Endothelial cell of umbilical vein (primary cell): ENCODE measurements around the gene TRAPPC10. TPM values are rescaled to one million over a fixed set of nuclear protein-coding genes. Genes with fewer than 3 reads are reported as not detected.

Source experiments
- BruUV-seq: library from RNA; stranded (reverse); fragments of 400-500 nt; replicated peaks from 2 replicates; lab custom pipeline; 2021; lab: Mats Ljungman, UMichigan
- CTCF ChIA-PET: fragments of 300-600, 350-600 bp; sonication (Branson Sonifier 250); formaldehyde crosslinking; loops from one replicate; lab custom pipeline; 2021; ENCODE audit warnings: antibody characterized with exemption, inconsistent platforms; lab: Charles Lee
- POLR2A ChIA-PET: fragments of 300-600, 350-600 bp; sonication (Branson Sonifier 250); formaldehyde crosslinking; loops from one replicate; lab custom pipeline; 2021; ENCODE audit warnings: antibody characterized with exemption, inconsistent platforms; lab: Charles Lee
- DNase-seq: peaks from one replicate; pipeline ENCODE4 v3.0.0-alpha.2; 2011; ENCODE audit warnings: low read depth, low spot score
- FAIRE-seq: peaks from 2 replicates; lab custom pipeline; 2011; peaks lifted over from hg19 to GRCh38; lab: Jason Lieb, UNC
- H2AFZ ChIP-seq: 2 replicates; pipeline ENCODE4 v1.6.0; 2012; ENCODE audit warnings: low read depth, low read length, control low read depth, inconsistent platforms
- H3K27ac ChIP-seq: 2 replicates; pipeline ENCODE4 v1.5.1; 2011; ENCODE audit warnings: low read depth, mild to moderate bottlenecking, control low read depth, low read length, moderate library complexity; ENCODE audit not compliant: insufficient read depth
- H3K27me3 ChIP-seq, 2 experiments: 2 replicates each; pipeline versions ENCODE4 v1.6.0 to v1.6.1; 2011; ENCODE audit warnings: low read length in 2 of 2, mixed read lengths in 1 of 2; ENCODE audit not compliant: control insufficient read depth in 2 of 2, insufficient read depth in 2 of 2
- H3K36me3 ChIP-seq, 2 experiments: 2 replicates in 1 of 2; 3 replicates in 1 of 2; pipeline ENCODE4 v1.5.1; 2011; ENCODE audit warnings: low read length in 2 of 2, mild to moderate bottlenecking in 1 of 2, moderate library complexity in 1 of 2; ENCODE audit not compliant: control insufficient read depth in 2 of 2, insufficient read depth in 2 of 2; ENCODE audit errors: extremely low read depth in 1 of 2
- H3K4me1 ChIP-seq: 3 replicates; pipeline ENCODE4 v1.5.1; 2011; ENCODE audit warnings: mild to moderate bottlenecking, low read length; ENCODE audit not compliant: control insufficient read depth, insufficient read depth; ENCODE audit errors: extremely low read depth
- H3K4me2 ChIP-seq: 2 replicates; pipeline ENCODE4 v1.6.1; 2011; ENCODE audit warnings: low read length, control low read depth, mixed read lengths; ENCODE audit not compliant: insufficient read depth
- H3K4me3 ChIP-seq, 3 experiments: fragments of 200-600 bp in 1 of 3; sonication (generic), shearing (Covaris generic) in 1 of 3; replicated peaks in 1 of 3; 2 replicates each; pipeline ENCODE4 v1.5.1; 2011 to 2016; ENCODE audit warnings: control low read depth in 3 of 3, low read length in 3 of 3, mild to moderate bottlenecking in 2 of 3, inconsistent platforms in 1 of 3, low read depth in 1 of 3, moderate library complexity in 1 of 3; ENCODE audit not compliant: insufficient read depth in 1 of 3
- H3K79me2 ChIP-seq: 2 replicates; pipeline ENCODE4 v1.6.0; 2012; ENCODE audit warnings: low read length, inconsistent platforms; ENCODE audit not compliant: control insufficient read depth, insufficient read depth
- H3K9ac ChIP-seq: replicated peaks from 2 replicates; pipeline ENCODE3; 2011; ENCODE audit warnings: low read length, control low read depth; ENCODE audit not compliant: insufficient read depth; ENCODE audit errors: extremely low read depth
- H3K9me1 ChIP-seq: replicated peaks from 3 replicates; pipeline ENCODE4 v1.6.0; 2011; ENCODE audit warnings: mild to moderate bottlenecking, low read length; ENCODE audit not compliant: control insufficient read depth, insufficient read depth; ENCODE audit errors: extremely low read depth
- H3K9me3 ChIP-seq: replicated peaks from 2 replicates; pipeline ENCODE4 v1.5.1; 2012; ENCODE audit warnings: low read length, inconsistent platforms; ENCODE audit not compliant: control insufficient read depth, insufficient read depth
- H4K20me1 ChIP-seq: replicated peaks from 2 replicates; pipeline ENCODE3; 2011; ENCODE audit warnings: mild to moderate bottlenecking, low read length; ENCODE audit not compliant: control insufficient read depth, insufficient read depth; ENCODE audit errors: extremely low read depth
- CTCF ChIP-seq, 2 donors: IDR thresholded peaks; 1 replicate in 1 of 2; 2 replicates in 1 of 2; pipeline ENCODE4 v1.5.1; 2011; ENCODE audit warnings: low read length in 2 of 2, mild to moderate bottlenecking in 2 of 2, moderate library complexity in 2 of 2, control low read depth in 1 of 2, inconsistent platforms in 1 of 2, low read depth in 1 of 2; ENCODE audit not compliant: insufficient read depth in 1 of 2; ENCODE audit errors: extremely low read depth in 1 of 2
- EZH2 ChIP-seq: IDR thresholded peaks from 2 replicates; pipeline ENCODE4 v1.6.1; 2012; ENCODE audit warnings: borderline replicate concordance, low read depth, mild to moderate bottlenecking, moderate library complexity, low read length, inconsistent platforms; ENCODE audit not compliant: severe bottlenecking
- FOS ChIP-seq: IDR thresholded peaks from 2 replicates; pipeline ENCODE4 v1.6.1; 2011; ENCODE audit warnings: mild to moderate bottlenecking, low read length, moderate library complexity, borderline replicate concordance; ENCODE audit not compliant: insufficient read depth
- GATA2 ChIP-seq: IDR thresholded peaks from 2 replicates; pipeline ENCODE4 v1.7.0; 2011; ENCODE audit warnings: low read depth, mild to moderate bottlenecking, moderate library complexity, mixed read lengths, low read length; ENCODE audit not compliant: insufficient read length, insufficient read depth
- JUN ChIP-seq: IDR thresholded peaks from 2 replicates; pipeline ENCODE4 v1.6.1; 2011; ENCODE audit warnings: borderline replicate concordance, low read depth; ENCODE audit not compliant: insufficient read length, insufficient read depth
- MAX ChIP-seq: IDR thresholded peaks from 2 replicates; pipeline ENCODE4 v1.6.1; 2011; ENCODE audit not compliant: insufficient read depth, insufficient read length
- MYC ChIP-seq: IDR thresholded peaks from one replicate; pipeline ENCODE4 v1.6.1; 2011; ENCODE audit warnings: mild to moderate bottlenecking, low read depth, low read length
- POLR2A ChIP-seq: IDR thresholded peaks from 2 replicates; pipeline ENCODE4 v1.6.1; 2012; ENCODE audit warnings: low read depth, mild to moderate bottlenecking, control low read depth, low read length
- POLR2AphosphoS5 ChIP-seq: IDR thresholded peaks from 2 replicates; pipeline ENCODE4 v1.6.1; 2012; ENCODE audit warnings: low read depth, mild to moderate bottlenecking, control low read depth, low read length, moderate library complexity; ENCODE audit not compliant: insufficient read depth
- dilution Hi-C: fragments of 300-500 bp; cut with MboI; formaldehyde crosslinking; loops from one replicate; pipeline ENCODE4 v1.15.0; 2019; ENCODE audit warnings: low sequenced_read_pairs; ENCODE audit not compliant: extremely low pct_ligation_motif_present
- intact Hi-C: fragments of 100-400 bp; cut with micrococcal nuclease; formaldehyde crosslinking; loops from one replicate; pipeline ENCODE4 v1.10.0; 2022
- polyA plus RNA-seq, 4 experiments: library from polyadenylated mRNA; depleted of rRNA in 3 of 4; stranded (reverse) in 3 of 4; unstranded in 1 of 4; fragments of >200 nt; gene quantifications; 2 replicates each; pipeline versions ENCODE4 v1.2.1 to v1.2.3, GENCODE V29; 2011 to 2012; ENCODE audit warnings: missing spikeins in 1 of 4
- total RNA-seq: library from RNA; stranded (reverse); gene quantifications from 2 replicates; pipeline ENCODE4 v1.2.3, GENCODE V29; 2021

TRAPPC10 gene
- total and polyA plus RNA-seq, 2 donors (not counting 3 experiments of a cell fraction or from before 2014, with no cell fraction given): 21.5 to 33.6 TPM

- no peaks in the 10 kb centered on the region for H4K20me1 ChIP-seq
- no peaks in the 10 kb centered on the region for H3K9me1 ChIP-seq
- no peak overlapping the region for H3K9ac ChIP-seq
- no TSS peak for BruUV-seq
- no peak for DNase-seq
- peaks cover 9% of the 10 kb centered on the region for H3K79me2 ChIP-seq
- TF ChIP-seq EZH2 (no peak), POLR2A (no peak), MAX (no peak), FOS (no peak), GATA2 (no peak)
- no peak overlapping the region for H2AFZ ChIP-seq
- H3K36me3 ChIP-seq: peaks cover 15 to 19% of the 10 kb centered on the region in 2 experiments
- no peak for FAIRE-seq
- CTCF ChIA-PET: interaction anchor here (0.8 kb wide), 1 partner anchor 20 kb away, joined by 3 read pairs; no protein-coding TSS in a partner anchor
- intact Hi-C loops (no loop called here), dilution Hi-C loops (no loop called here)
- H3K4me1 ChIP-seq: no peaks in the 10 kb centered on the region
- no peak overlapping the region for H3K27ac ChIP-seq
- POLR2A ChIA-PET: no interaction called here
- H3K27me3 ChIP-seq: no peaks in the 10 kb centered on the region
- H3K9me3 ChIP-seq: no peaks in the 10 kb centered on the region
- H3K4me3 ChIP-seq: no peak overlapping the region
- no peak overlapping the region for H3K4me2 ChIP-seq
Observed at GRCh38 chr21:44057960-44058651, 46.0 kb downstream of the TRAPPC10 start.

- no peak for DNase-seq
- Histone ChIP-seq H2AFZ (no peak overlapping the region), H3K79me2 (peaks cover 7% of the 10 kb centered on the region), H3K27ac (no peak overlapping the region), H3K4me2 (no peak overlapping the region), H3K9me3 (no peaks in the 10 kb centered on the region), H3K36me3 (peaks cover 19 to 20% of the 10 kb centered on the region in 2 experiments), H3K4me3 (no peak overlapping the region), H3K4me1 (no peaks in the 10 kb centered on the region), H3K9ac (no peak overlapping the region), H4K20me1 (no peaks in the 10 kb centered on the region), H3K9me1 (no peaks in the 10 kb centered on the region), H3K27me3 (no peaks in the 10 kb centered on the region)
- dilution Hi-C loops (no loop called here), intact Hi-C loops (no loop called here)
- FAIRE-seq: no peak
- ChIA-PET CTCF (interaction anchor here (0.8 kb wide), 1 partner anchor 20 kb away, joined by 3 read pairs; no protein-coding TSS in a partner anchor), POLR2A (no interaction called here)
- TF ChIP-seq EZH2: no peak
- TF ChIP-seq GATA2: no peak
- no peak for TF ChIP-seq POLR2AphosphoS5
- no peak for TF ChIP-seq JUN
- TF ChIP-seq CTCF (IDR thresholded peaks at IDR 0.05; ENCODE audit: extremely low read depth in 1 of 2, insufficient read depth in 1 of 2, low read depth in 1 of 2, low read length in 2 of 2): no peak
- TF ChIP-seq MAX: no peak
- no peak for TF ChIP-seq FOS
- TF ChIP-seq POLR2A: no peak
- no peak for TF ChIP-seq MYC
- BruUV-seq: no TSS peak
Observed at GRCh38 chr21:44058652-44058964, 46.5 kb downstream of the TRAPPC10 start.
